ENCODE data around the gene PELO. TPM values are rescaled to one million over a fixed set of nuclear protein-coding genes. Genes with fewer than 3 reads are reported as not detected.

Gene PELO
- total and polyA plus RNA-seq, 9 of the 15 experiments (the other 6 are each of a cell fraction or from before 2014, with no cell fraction given): 5.8 to 14.6 (median 9.6) TPM

GRCh38 chr5:52824827-52825226, 37.1 kb downstream of the PELO start:
- CTCF ChIA-PET (ENCODE audit: low intra/inter-chr PET ratio): no interaction called here
- intact Hi-C loops (cut with micrococcal nuclease) (no loop called here), in situ Hi-C loops (cut with MboI) (no loop called here)
- 68% methylated on average over 1 of the region's 1 CpG for WGBS (ENCODE audit: insufficient coverage, low coverage, missing lambda C conversion rate)
- Histone ChIP-seq H3K4me3 (no peak overlapping the region), H3K79me2 (ENCODE audit: control insufficient read depth, insufficient read depth, low read length) (no peaks in the 10 kb centered on the region), H3K36me3 (ENCODE audit: control insufficient read depth, insufficient read depth, low read length) (no peaks in the 10 kb centered on the region), H3K4me1 (replicated peaks in 1 of 2; ENCODE audit: control insufficient read depth in 2 of 2, insufficient read depth in 2 of 2, low read length in 2 of 2) (no peaks in the 10 kb centered on the region), H3K27ac (ENCODE audit: extremely low read depth, low read depth, low read length) (no peak overlapping the region), H4K20me1 (replicated peaks; ENCODE audit: control insufficient read depth, insufficient read depth, low read length) (no peaks in the 10 kb centered on the region), H2AFZ (ENCODE audit: low read depth, low read length) (no peak overlapping the region), H3K9me3 (replicated peaks; ENCODE audit: control insufficient read depth, insufficient read depth, low read depth, low read length) (no peaks in the 10 kb centered on the region), H3K27me3 (ENCODE audit: control insufficient read depth in 2 of 2, insufficient read depth in 2 of 2, low read length in 2 of 2) (no peaks in the 10 kb centered on the region; a peak in 1 of 5 replicates), H3K9ac (ENCODE audit: insufficient read depth in 1 of 2, low read depth in 2 of 2, low read length in 2 of 2) (no peak overlapping the region), H3K9me1 (ENCODE audit: control insufficient read depth, insufficient read depth, low read length) (no peaks in the 10 kb centered on the region), H3K4me2 (ENCODE audit: insufficient read depth, low read length) (no peak overlapping the region)
- DNase-seq (ENCODE audit: extremely low read depth in 1 of 4, low spot score in 3 of 4) (no peak), ATAC-seq (no peak), FAIRE-seq (no peak)
- TF ChIP-seq CEBPG (CRISPR knock-in tag; IDR thresholded peaks at IDR 0.05) (no peak), CEBPG (tag; conservative IDR thresholded peaks at IDR 0.05 in 1 of 2, IDR thresholded peaks at IDR 0.05 in 1 of 2) (peak in 1 of 2 experiments; percentile 50; a peak in 2 of 4 replicates), CXXC5 (CRISPR knock-in tag; IDR thresholded peaks at IDR 0.05) (no peak)
- POLR2A ChIA-PET: interaction anchor here (1.3 kb wide), 1 partner anchor 10 kb away, joined by 3 read pairs; no protein-coding TSS in a partner anchor
- no TSS peak for BruUV-seq (replicated peaks)

DNA sequence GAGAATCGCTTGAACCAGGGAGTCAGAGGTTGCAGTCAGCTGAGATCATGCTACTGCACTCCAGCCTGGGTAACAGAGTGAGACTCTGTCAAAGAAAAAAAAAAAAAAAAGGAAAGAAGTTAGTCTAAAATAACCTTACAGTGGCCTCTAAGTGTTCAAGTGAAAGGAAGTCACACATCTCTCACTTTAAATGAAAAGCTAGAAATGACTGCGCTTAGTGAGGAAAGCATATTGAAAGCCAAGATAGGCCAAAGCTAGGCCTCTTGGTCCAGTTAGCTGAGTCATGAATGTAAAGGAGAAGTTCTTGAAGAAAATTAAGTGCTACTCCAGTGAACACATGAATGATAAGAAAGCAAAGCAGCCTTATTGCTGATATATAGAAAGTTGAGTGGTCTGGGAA, 38.1 kb downstream of the PELO start:
- no peaks in the 10 kb centered on the region for H3K4me1 ChIP-seq (replicated peaks in 1 of 2; ENCODE audit: control insufficient read depth in 2 of 2, insufficient read depth in 2 of 2, low read length in 2 of 2)
- H3K79me2 ChIP-seq (ENCODE audit: control insufficient read depth, insufficient read depth, low read length): no peaks in the 10 kb centered on the region
- in situ Hi-C loops (cut with MboI) (no loop called here), intact Hi-C loops (cut with micrococcal nuclease) (no loop called here)
- H3K9me3 ChIP-seq (replicated peaks; ENCODE audit: control insufficient read depth, insufficient read depth, low read depth, low read length): no peaks in the 10 kb centered on the region
- H2AFZ ChIP-seq (ENCODE audit: low read depth, low read length): no peak overlapping the region
- no peaks in the 10 kb centered on the region for H3K36me3 ChIP-seq (ENCODE audit: control insufficient read depth, insufficient read depth, low read length)
- no peak for FAIRE-seq
- CTCF ChIA-PET (ENCODE audit: low intra/inter-chr PET ratio): no interaction called here
- POLR2A ChIA-PET: interaction anchor here (1.1 kb wide), 1 partner anchor 10 kb away, joined by 3 read pairs; no protein-coding TSS in a partner anchor
- H3K4me2 ChIP-seq (ENCODE audit: insufficient read depth, low read length): no peak overlapping the region
- H3K27ac ChIP-seq (ENCODE audit: extremely low read depth, low read depth, low read length): no peak overlapping the region
- no peak overlapping the region for H3K4me3 ChIP-seq
- H4K20me1 ChIP-seq (replicated peaks; ENCODE audit: control insufficient read depth, insufficient read depth, low read length): no peaks in the 10 kb centered on the region
- no peak for ATAC-seq
- no peak for DNase-seq (ENCODE audit: extremely low read depth in 1 of 4, low spot score in 3 of 4)
- no TSS peak for BruUV-seq (replicated peaks)
- 10% methylated on average over 2 of the region's 2 CpGs for WGBS (ENCODE audit: insufficient coverage, low coverage, missing lambda C conversion rate)
- H3K27me3 ChIP-seq (ENCODE audit: control insufficient read depth in 2 of 2, insufficient read depth in 2 of 2, low read length in 2 of 2): no peaks in the 10 kb centered on the region; a peak in 1 of 5 replicates
- no peak overlapping the region for H3K9ac ChIP-seq (ENCODE audit: insufficient read depth in 1 of 2, low read depth in 2 of 2, low read length in 2 of 2)
- H3K9me1 ChIP-seq (ENCODE audit: control insufficient read depth, insufficient read depth, low read length): no peaks in the 10 kb centered on the region
- TF ChIP-seq NCOA2 (IDR thresholded peaks at IDR 0.05; ENCODE audit: partially characterized antibody in 2 of 2): no peak
- no peak for TF ChIP-seq ZC3H8 (IDR thresholded peaks at IDR 0.05)
- no peak for TF ChIP-seq PREB (CRISPR knock-in tag; IDR thresholded peaks at IDR 0.05)
- no peak for TF ChIP-seq CREB1 (IDR thresholded peaks at IDR 0.05)
- TF ChIP-seq CREB1 (CRISPR knock-in tag; IDR thresholded peaks at IDR 0.05): no peak
- no peak for TF ChIP-seq ESRRB (CRISPR knock-in tag; IDR thresholded peaks at IDR 0.05; ENCODE audit: borderline replicate concordance)
- TF ChIP-seq MAFG (tag; conservative IDR thresholded peaks at IDR 0.05): peak; percentile 50
- peak; percentile 65 for TF ChIP-seq NFE2 (IDR thresholded peaks at IDR 0.05; ENCODE audit: low read depth)
- no peak for TF ChIP-seq ZNF77 (CRISPR knock-in tag; IDR thresholded peaks at IDR 0.05)
- TF ChIP-seq MITF (IDR thresholded peaks at IDR 0.05): no peak
- no peak for TF ChIP-seq KHSRP (IDR thresholded peaks at IDR 0.05)
- TF ChIP-seq PML (IDR thresholded peaks at IDR 0.05; ENCODE audit: low read length): no peak
